ENCODE results near the gene CCDC112. TPM values are rescaled to one million over a fixed set of nuclear protein-coding genes. Genes with fewer than 3 reads are reported as not detected.

The CCDC112 gene
- polyA plus RNA-seq, 1 experiment, result 0.40 TPM

DNA sequence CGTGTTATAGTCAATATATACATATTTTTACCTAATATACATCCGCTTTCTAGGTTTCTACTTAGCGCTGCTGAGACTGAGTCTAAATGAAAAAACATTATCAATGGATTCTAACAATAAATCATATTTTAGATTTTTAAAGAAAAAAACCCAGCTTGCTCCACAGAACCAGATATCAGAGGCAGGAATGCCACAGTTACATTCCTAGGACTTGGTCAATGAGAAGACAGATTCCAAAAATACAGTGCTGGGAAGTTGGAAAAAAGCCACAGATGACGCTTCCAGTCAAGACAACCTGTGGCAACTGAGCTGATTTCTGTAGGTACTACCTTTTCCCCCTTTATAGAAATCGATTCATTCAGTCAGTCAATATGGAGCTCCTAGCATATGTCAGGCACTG, 577 bp upstream of the CCDC112 start:
- H3K4me3 ChIP-seq (ENCODE audit: low read depth, low read length), result peak overlapping the region; percentile 30
- POLR2A ChIA-PET, result no interaction called here
- H3K36me3 ChIP-seq (ENCODE audit: control insufficient read depth, insufficient read depth, low read length), result no peaks in the 10 kb centered on the region
- no peak for DNase-seq (ENCODE audit: low read depth)
- no peak for TF ChIP-seq CTCF (IDR thresholded peaks at IDR 0.05; ENCODE audit: insufficient read depth, low read depth, low read length)
- no peaks in the 10 kb centered on the region for H3K27me3 ChIP-seq (ENCODE audit: control insufficient read depth, insufficient read depth, low read length)
- CTCF ChIA-PET, result interaction anchor here (0.6 to 4.6 kb wide), 5 partner anchors 13 to 976 kb away, joined by 3 to 24 read pairs (median 3); no protein-coding TSS in a partner anchor

GRCh38 chr5:115295777-115296123, 704 bp downstream of the CCDC112 start:
- Histone ChIP-seq H3K27me3 (ENCODE audit: control insufficient read depth, insufficient read depth, low read length) (no peaks in the 10 kb centered on the region), H3K36me3 (ENCODE audit: control insufficient read depth, insufficient read depth, low read length) (no peaks in the 10 kb centered on the region), H3K4me3 (ENCODE audit: low read depth, low read length) (peak overlapping the region; percentile 83)
- no peak for DNase-seq (ENCODE audit: low read depth)
- POLR2A ChIA-PET, result interaction anchor here (0.6 kb wide), 1 partner anchor 329 kb away, joined by 3 read pairs; no protein-coding TSS in a partner anchor
- TF ChIP-seq CTCF (IDR thresholded peaks at IDR 0.05; ENCODE audit: insufficient read depth, low read depth, low read length), result no peak
- CTCF ChIA-PET, result interaction anchor here (1.1 to 4.6 kb wide), 4 partner anchors 9 to 292 kb away, joined by 3 to 24 read pairs (median 4); no protein-coding TSS in a partner anchor

- ChIA-PET POLR2A (no interaction called here), CTCF (no interaction called here)
- Histone ChIP-seq H3K27me3 (ENCODE audit: control insufficient read depth, insufficient read depth, low read length) (no peaks in the 10 kb centered on the region), H3K36me3 (ENCODE audit: control insufficient read depth, insufficient read depth, low read length) (no peaks in the 10 kb centered on the region), H3K4me3 (ENCODE audit: low read depth, low read length) (no peak overlapping the region)
- TF ChIP-seq CTCF (IDR thresholded peaks at IDR 0.05; ENCODE audit: insufficient read depth, low read depth, low read length), result no peak
- DNase-seq (ENCODE audit: low read depth), result no peak
These were observed 5.1 kb downstream of the CCDC112 start for GRCh38 chr5:115291397-115291796.

DNA sequence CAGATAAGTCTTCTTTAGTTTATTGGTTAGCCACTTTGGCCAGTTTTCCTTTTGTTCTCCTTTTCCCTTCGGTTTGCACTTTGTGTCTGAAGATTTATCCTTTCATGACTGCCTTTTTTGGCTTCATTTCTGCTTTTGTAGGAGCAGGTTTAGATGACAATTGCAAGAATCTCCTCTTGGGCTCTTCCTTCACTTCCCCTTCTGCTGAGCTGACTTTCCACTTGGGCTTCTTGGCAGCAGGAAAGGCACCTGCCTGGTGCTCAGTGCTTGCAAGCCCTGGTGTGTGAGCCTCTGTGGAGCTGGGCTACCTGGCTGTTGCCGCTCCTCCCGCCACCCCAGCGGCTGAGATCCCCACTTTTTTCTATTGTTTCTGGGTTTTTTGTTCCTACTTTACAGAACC, 7.3 kb downstream of the CCDC112 start:
- H3K36me3 ChIP-seq (ENCODE audit: control insufficient read depth, insufficient read depth, low read length), result no peaks in the 10 kb centered on the region
- H3K4me3 ChIP-seq (ENCODE audit: low read depth, low read length), result no peak overlapping the region
- no peak for DNase-seq (ENCODE audit: low read depth)
- no peaks in the 10 kb centered on the region for H3K27me3 ChIP-seq (ENCODE audit: control insufficient read depth, insufficient read depth, low read length)
- POLR2A ChIA-PET, result no interaction called here
- no peak for TF ChIP-seq CTCF (IDR thresholded peaks at IDR 0.05; ENCODE audit: insufficient read depth, low read depth, low read length)
- CTCF ChIA-PET, result no interaction called here

GRCh38 chr5:115284021-115284420, 12.4 kb downstream of the CCDC112 start:
- TF ChIP-seq CTCF (IDR thresholded peaks at IDR 0.05; ENCODE audit: insufficient read depth, low read depth, low read length), result no peak
- no peak for DNase-seq (ENCODE audit: low read depth)
- no peak overlapping the region for H3K4me3 ChIP-seq (ENCODE audit: low read depth, low read length)
- H3K27me3 ChIP-seq (ENCODE audit: control insufficient read depth, insufficient read depth, low read length), result no peaks in the 10 kb centered on the region
- no peaks in the 10 kb centered on the region for H3K36me3 ChIP-seq (ENCODE audit: control insufficient read depth, insufficient read depth, low read length)
- ChIA-PET CTCF (interaction anchor here (1.2 kb wide), 1 partner anchor 12 kb away, joined by 3 read pairs; the partner anchor contains the start of gene CCDC112), POLR2A (no interaction called here)
